Measurements from ENCODE around the gene PTPN6.
"Not testable (repeated sequence)": the region's sequence is repeated elsewhere in the genome, so short reads cannot be mapped to it uniquely, and the experiment has no call there.

Gene PTPN6

GRCh38 chr12:6950811-6951540, at the start of gene PTPN6:
PTPN6 (plus strand) TSS chr12:6951356; CDS start chr12:6951513, 157 bp downstream.
- Mint-ChIP-seq H3K27ac (peak within 1 kb of the TSS; percentile 99), H3K4me3 (peak within 1 kb of the TSS; percentile 98), H3K36me3 (ENCODE audit: low read depth) (peaks cover 46% of the 10 kb centered on the region), H3K27me3 (no peaks in the 10 kb centered on the region), H3K9me3 (no peaks in the 10 kb centered on the region), H3K4me1 (ENCODE audit: low read depth) (peaks cover 81% of the 10 kb centered on the region)

- H3K27me3 Mint-ChIP-seq: no peaks in the 10 kb centered on the region
- H3K4me3 Mint-ChIP-seq: no peak overlapping the region
- no peaks in the 10 kb centered on the region for H3K9me3 Mint-ChIP-seq
- H3K4me1 Mint-ChIP-seq (ENCODE audit: low read depth): peaks cover 13% of the 10 kb centered on the region
- no peak overlapping the region for H3K27ac Mint-ChIP-seq
- H3K36me3 Mint-ChIP-seq (ENCODE audit: low read depth): no peaks in the 10 kb centered on the region
Measured at GRCh38 chr12:6902448-6902847, 48.7 kb upstream of the PTPN6 start.

GRCh38 chr12:6903722-6904121, 47.4 kb upstream of the PTPN6 start:
- Mint-ChIP-seq H3K36me3 (ENCODE audit: low read depth) (no peaks in the 10 kb centered on the region), H3K27me3 (no peaks in the 10 kb centered on the region), H3K27ac (no peak overlapping the region), H3K4me3 (no peak overlapping the region), H3K4me1 (ENCODE audit: low read depth) (peaks cover 13% of the 10 kb centered on the region), H3K9me3 (no peaks in the 10 kb centered on the region)

- Mint-ChIP-seq H3K9me3 (no peaks in the 10 kb centered on the region), H3K4me1 (ENCODE audit: low read depth) (peaks cover 10% of the 10 kb centered on the region), H3K36me3 (ENCODE audit: low read depth) (no peaks in the 10 kb centered on the region), H3K4me3 (no peak within 1 kb of the TSS), H3K27ac (no peak within 1 kb of the TSS), H3K27me3 (no peaks in the 10 kb centered on the region)
Measured at GRCh38 chr12:6904280-6905276, 46.6 kb upstream of the PTPN6 start, which contains the start of gene LRRC23. LRRC23 (plus strand) TSS chr12:6904822; CDS start chr12:6905634, 812 bp downstream.

- peaks cover 2% of the 10 kb centered on the region for H3K4me1 Mint-ChIP-seq (ENCODE audit: low read depth)
- H3K9me3 Mint-ChIP-seq: no peaks in the 10 kb centered on the region
- H3K4me3 Mint-ChIP-seq: no peak overlapping the region
Measured at GRCh38 chr12:6905414-6906040, 45.6 kb upstream of the PTPN6 start.

GRCh38 chr12:6908141-6908540, 43.0 kb upstream of the PTPN6 start:
- H3K27ac Mint-ChIP-seq; H3K4me1 Mint-ChIP-seq (ENCODE audit: low read depth); H3K36me3 Mint-ChIP-seq (ENCODE audit: low read depth); H3K27me3 Mint-ChIP-seq; H3K9me3 Mint-ChIP-seq; H3K4me3 Mint-ChIP-seq: not testable (repeated sequence)

More at GRCh38 chr12:6905414-6906040, 45.6 kb upstream of the PTPN6 start:
- Mint-ChIP-seq H3K27ac (no peak overlapping the region), H3K27me3 (no peaks in the 10 kb centered on the region), H3K36me3 (ENCODE audit: low read depth) (no peaks in the 10 kb centered on the region)

GRCh38 chr12:6909421-6910145, 41.6 kb upstream of the PTPN6 start:
- H3K9me3 Mint-ChIP-seq: no peaks in the 10 kb centered on the region
- H3K36me3 Mint-ChIP-seq (ENCODE audit: low read depth): no peaks in the 10 kb centered on the region
- no peak overlapping the region for H3K4me3 Mint-ChIP-seq
- peaks cover 15% of the 10 kb centered on the region for H3K4me1 Mint-ChIP-seq (ENCODE audit: low read depth)
- peaks cover 3% of the 10 kb centered on the region for H3K27me3 Mint-ChIP-seq
- no peak overlapping the region for H3K27ac Mint-ChIP-seq

GRCh38 chr12:6912164-6912935, 38.8 kb upstream of the PTPN6 start:
- H3K27ac Mint-ChIP-seq: peak overlapping the region; percentile 89
- peaks cover 35% of the 10 kb centered on the region for H3K4me1 Mint-ChIP-seq (ENCODE audit: low read depth)
- H3K4me3 Mint-ChIP-seq: no peak overlapping the region
- peaks cover 3% of the 10 kb centered on the region for H3K27me3 Mint-ChIP-seq
- peaks cover 9% of the 10 kb centered on the region for H3K36me3 Mint-ChIP-seq (ENCODE audit: low read depth)
- H3K9me3 Mint-ChIP-seq: no peaks in the 10 kb centered on the region

GRCh38 chr12:6914246-6914946, 36.8 kb upstream of the PTPN6 start, which contains the start of gene ENO2:
ENO2 (plus strand) TSS chr12:6914580; CDS start chr12:6915833, 1,253 bp downstream.
- Mint-ChIP-seq H3K27ac (peak within 1 kb of the TSS; percentile 91), H3K36me3 (ENCODE audit: low read depth) (peaks cover 19% of the 10 kb centered on the region), H3K9me3 (no peaks in the 10 kb centered on the region), H3K4me3 (peak within 1 kb of the TSS; percentile 93), H3K4me1 (ENCODE audit: low read depth) (peaks cover 39% of the 10 kb centered on the region), H3K27me3 (peaks cover 3% of the 10 kb centered on the region)

GRCh38 chr12:6914947-6915788, 36.0 kb upstream of the PTPN6 start:
- Mint-ChIP-seq H3K27ac (peak overlapping the region; percentile 89), H3K4me3 (peak overlapping the region; percentile 93), H3K36me3 (ENCODE audit: low read depth) (peaks cover 27% of the 10 kb centered on the region), H3K9me3 (no peaks in the 10 kb centered on the region), H3K4me1 (ENCODE audit: low read depth) (peaks cover 45% of the 10 kb centered on the region), H3K27me3 (peaks cover 3% of the 10 kb centered on the region)

- H3K27ac Mint-ChIP-seq: no peak overlapping the region
- H3K27me3 Mint-ChIP-seq: peaks cover 3% of the 10 kb centered on the region
- peaks cover 45% of the 10 kb centered on the region for H3K4me1 Mint-ChIP-seq (ENCODE audit: low read depth)
- peaks cover 27% of the 10 kb centered on the region for H3K36me3 Mint-ChIP-seq (ENCODE audit: low read depth)
- peak overlapping the region; percentile 93 for H3K4me3 Mint-ChIP-seq
- H3K9me3 Mint-ChIP-seq: no peaks in the 10 kb centered on the region
Measured at GRCh38 chr12:6915789-6916285, 35.3 kb upstream of the PTPN6 start.

- Mint-ChIP-seq H3K4me3 (no peak overlapping the region), H3K9me3 (no peaks in the 10 kb centered on the region), H3K36me3 (ENCODE audit: low read depth) (peaks cover 32% of the 10 kb centered on the region), H3K27me3 (peaks cover 3% of the 10 kb centered on the region), H3K4me1 (ENCODE audit: low read depth) (peaks cover 45% of the 10 kb centered on the region), H3K27ac (peak overlapping the region; percentile 29)
Measured at GRCh38 chr12:6916426-6917200, 34.5 kb upstream of the PTPN6 start.

Measured in stimulated activated naive CD8-positive, alpha-beta T cell treated with anti-CD3 and anti-CD28 coated beads, Interleukin-15, Interleukin-2, amounts not matched to agents 100 ng/mL and 50 ng/mL, for 24 hours (primary cell).